Mononuclear cell (primary cell): ENCODE data around the gene TRHDE. TPM values are rescaled to one million over a fixed set of nuclear protein-coding genes. Genes with fewer than 3 reads are reported as not detected.

Source experiments
- H3K27me3 ChIP-seq: 2 replicates; pipeline ENCODE4 v1.6.0; 2011; ENCODE audit warnings: low read length, control low read depth; ENCODE audit not compliant: insufficient read depth
- H3K4me1 ChIP-seq: 2 replicates; pipeline ENCODE4 v1.5.1; 2011; ENCODE audit warnings: mild to moderate bottlenecking, low read length, control low read depth; ENCODE audit not compliant: insufficient read depth
- H3K4me3 ChIP-seq: 2 replicates; pipeline ENCODE4 v1.5.1; 2011; ENCODE audit warnings: mild to moderate bottlenecking, low read length, moderate library complexity
- H3K9me3 ChIP-seq: 2 replicates; pipeline ENCODE4 v1.5.1; 2011; ENCODE audit warnings: low read depth, mild to moderate bottlenecking, control low read depth, low read length
- total RNA-seq: library from RNA; depleted of rRNA; stranded (reverse); fragments of >200 nt; gene quantifications from one replicate; pipeline ENCODE4 v1.2.3, GENCODE V29; 2012

The TRHDE gene
- total RNA-seq, 1 donor: 0.21 TPM

- no peaks in the 10 kb centered on the region for H3K4me1 ChIP-seq
Measured at GRCh38 chr12:72285861-72286260, 13.7 kb downstream of the TRHDE start.

DNA sequence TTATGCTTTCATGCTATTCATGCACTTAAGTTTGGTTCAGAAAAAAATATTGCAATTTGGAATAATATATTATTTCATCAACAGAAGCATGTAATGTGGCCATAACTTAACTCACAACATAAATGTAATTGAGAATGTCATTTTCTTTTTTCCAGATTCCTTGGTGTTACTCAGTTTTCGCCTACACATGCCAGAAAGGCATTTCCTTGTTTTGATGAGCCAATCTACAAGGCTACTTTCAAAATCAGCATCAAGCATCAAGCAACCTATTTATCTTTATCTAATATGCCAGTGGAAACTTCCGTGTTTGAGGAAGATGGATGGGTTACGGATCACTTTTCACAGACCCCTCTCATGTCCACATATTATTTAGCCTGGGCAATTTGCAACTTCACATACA, 14.4 kb downstream of the TRHDE start:
- Histone ChIP-seq H3K4me1 (no peaks in the 10 kb centered on the region), H3K9me3 (no peaks in the 10 kb centered on the region), H3K27me3 (no peaks in the 10 kb centered on the region), H3K4me3 (no peak overlapping the region)

More at GRCh38 chr12:72285861-72286260, 13.7 kb downstream of the TRHDE start:
- no peaks in the 10 kb centered on the region for H3K9me3 ChIP-seq
- H3K4me3 ChIP-seq: no peak overlapping the region
- no peaks in the 10 kb centered on the region for H3K27me3 ChIP-seq

DNA sequence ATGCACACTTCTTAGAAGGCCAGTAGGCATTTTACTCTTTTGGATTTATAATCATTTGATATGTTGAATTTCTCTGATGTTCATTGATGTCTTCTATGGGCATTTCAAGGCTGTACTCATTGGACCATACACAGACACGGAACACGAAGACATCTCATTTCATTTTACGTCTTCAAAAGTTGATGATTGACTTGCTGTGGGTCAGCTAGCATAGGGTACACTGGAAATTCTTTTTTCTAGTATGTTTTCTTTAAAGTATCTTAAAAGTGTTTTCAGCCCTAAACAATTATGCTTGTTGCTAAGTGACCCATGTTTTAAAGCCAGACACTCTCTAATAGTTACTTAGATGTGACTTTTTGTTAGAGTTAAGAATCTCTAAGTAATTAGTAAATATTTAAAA, 16.3 kb downstream of the TRHDE start:
- no peaks in the 10 kb centered on the region for H3K4me1 ChIP-seq
- H3K9me3 ChIP-seq: no peaks in the 10 kb centered on the region
- no peak overlapping the region for H3K4me3 ChIP-seq
- no peaks in the 10 kb centered on the region for H3K27me3 ChIP-seq

DNA sequence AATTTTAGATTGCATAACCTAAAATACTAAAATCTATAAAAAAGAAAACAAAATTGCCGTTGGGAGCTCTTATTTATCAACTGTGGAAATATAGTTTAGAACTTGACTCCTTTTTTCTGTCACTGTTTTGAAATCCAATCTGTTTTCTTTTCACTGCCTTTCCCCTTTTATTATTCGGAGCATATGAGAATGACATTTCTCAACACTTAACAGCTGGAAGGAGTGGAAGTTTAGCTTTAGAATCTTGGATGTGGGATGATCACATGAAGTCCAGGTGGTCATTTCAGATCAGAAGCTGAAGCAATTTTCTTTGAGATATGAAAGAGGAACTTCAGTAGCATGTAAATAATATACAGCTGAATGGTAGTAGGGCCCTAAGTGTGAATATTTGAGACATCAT, 16.7 kb downstream of the TRHDE start:
- no peaks in the 10 kb centered on the region for H3K4me1 ChIP-seq
- H3K27me3 ChIP-seq: no peaks in the 10 kb centered on the region
- H3K9me3 ChIP-seq: no peaks in the 10 kb centered on the region
- H3K4me3 ChIP-seq: no peak overlapping the region

DNA sequence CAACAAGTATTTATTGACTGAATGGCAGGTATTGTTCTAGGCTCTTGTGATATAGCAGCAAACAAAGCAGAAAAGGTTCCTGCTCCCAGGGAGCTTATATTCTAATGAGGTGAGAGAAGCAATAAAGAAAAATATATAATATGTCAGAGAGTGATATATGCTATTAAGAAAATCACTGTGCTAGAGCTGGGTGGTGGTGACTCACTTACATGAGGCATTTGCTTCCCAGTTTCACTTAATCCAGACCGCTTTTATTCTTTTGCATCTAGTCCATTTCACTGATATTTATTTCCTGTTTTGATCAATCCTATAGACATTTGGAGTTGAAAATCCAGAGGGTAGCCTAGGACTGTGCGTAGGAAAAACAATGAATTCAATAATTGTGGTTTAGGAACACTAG, 17.5 kb downstream of the TRHDE start:
- Histone ChIP-seq H3K27me3 (no peaks in the 10 kb centered on the region), H3K9me3 (no peaks in the 10 kb centered on the region), H3K4me3 (no peak overlapping the region), H3K4me1 (no peaks in the 10 kb centered on the region)

GRCh38 chr12:72291175-72291574, 19.0 kb downstream of the TRHDE start:
- no peaks in the 10 kb centered on the region for H3K27me3 ChIP-seq
- H3K4me1 ChIP-seq: no peaks in the 10 kb centered on the region
- H3K9me3 ChIP-seq: no peaks in the 10 kb centered on the region
- H3K4me3 ChIP-seq: no peak overlapping the region

GRCh38 chr12:72293701-72294100, 21.5 kb downstream of the TRHDE start:
- no peaks in the 10 kb centered on the region for H3K4me1 ChIP-seq
- H3K27me3 ChIP-seq: no peaks in the 10 kb centered on the region
- H3K4me3 ChIP-seq: no peak overlapping the region
- no peaks in the 10 kb centered on the region for H3K9me3 ChIP-seq

GRCh38 chr12:72295101-72295500, 22.9 kb downstream of the TRHDE start:
- Histone ChIP-seq H3K9me3 (no peaks in the 10 kb centered on the region), H3K27me3 (no peaks in the 10 kb centered on the region), H3K4me1 (no peaks in the 10 kb centered on the region), H3K4me3 (no peak overlapping the region)

DNA sequence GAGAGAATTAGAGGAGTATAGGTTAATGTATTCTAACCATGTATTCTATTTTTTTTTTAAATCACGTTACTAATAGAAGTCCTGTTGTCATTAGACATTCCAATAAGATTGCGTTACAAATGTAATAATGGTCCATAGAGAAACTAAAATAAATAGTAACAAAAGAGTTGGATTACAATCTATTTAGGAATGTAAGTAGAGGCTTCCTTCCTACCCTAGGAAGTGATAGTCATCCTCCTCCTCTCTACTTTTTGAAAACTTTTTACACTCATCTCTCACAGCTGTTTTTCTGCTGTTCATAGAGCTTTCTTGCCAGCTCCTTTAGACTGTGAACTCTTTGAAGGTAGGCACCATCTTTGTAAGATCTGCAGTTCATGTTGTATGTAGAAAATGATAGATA, 23.6 kb downstream of the TRHDE start:
- Histone ChIP-seq H3K9me3 (no peaks in the 10 kb centered on the region), H3K4me1 (no peaks in the 10 kb centered on the region), H3K4me3 (no peak overlapping the region), H3K27me3 (no peaks in the 10 kb centered on the region)

- H3K9me3 ChIP-seq: no peaks in the 10 kb centered on the region
Measured at GRCh38 chr12:72296389-72296788, 24.2 kb downstream of the TRHDE start.

DNA sequence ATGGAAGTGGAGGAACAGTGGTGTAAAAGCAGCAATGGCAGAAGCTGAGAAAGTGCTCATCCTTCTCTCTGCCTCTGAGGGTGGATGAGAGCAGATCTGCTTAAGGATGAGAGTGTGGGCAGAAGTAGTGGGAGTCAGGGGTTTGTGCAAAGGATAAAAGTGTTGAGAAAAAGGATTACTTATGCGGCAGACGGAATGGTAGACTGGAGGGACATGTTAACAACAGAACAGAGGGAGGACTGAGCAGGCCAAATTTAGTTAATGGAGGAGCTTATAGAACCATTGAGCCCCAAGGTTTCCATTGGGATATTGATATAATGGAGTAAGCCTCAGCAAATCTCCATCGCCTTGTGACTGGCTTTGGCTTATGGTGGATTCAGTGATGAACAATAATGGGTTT, 25.5 kb downstream of the TRHDE start:
- H3K4me3 ChIP-seq: no peak overlapping the region
- no peaks in the 10 kb centered on the region for H3K9me3 ChIP-seq
- H3K4me1 ChIP-seq: no peaks in the 10 kb centered on the region
- H3K27me3 ChIP-seq: no peaks in the 10 kb centered on the region

More at GRCh38 chr12:72296389-72296788, 24.2 kb downstream of the TRHDE start:
- Histone ChIP-seq H3K4me1 (no peaks in the 10 kb centered on the region), H3K27me3 (no peaks in the 10 kb centered on the region), H3K4me3 (no peak overlapping the region)

DNA sequence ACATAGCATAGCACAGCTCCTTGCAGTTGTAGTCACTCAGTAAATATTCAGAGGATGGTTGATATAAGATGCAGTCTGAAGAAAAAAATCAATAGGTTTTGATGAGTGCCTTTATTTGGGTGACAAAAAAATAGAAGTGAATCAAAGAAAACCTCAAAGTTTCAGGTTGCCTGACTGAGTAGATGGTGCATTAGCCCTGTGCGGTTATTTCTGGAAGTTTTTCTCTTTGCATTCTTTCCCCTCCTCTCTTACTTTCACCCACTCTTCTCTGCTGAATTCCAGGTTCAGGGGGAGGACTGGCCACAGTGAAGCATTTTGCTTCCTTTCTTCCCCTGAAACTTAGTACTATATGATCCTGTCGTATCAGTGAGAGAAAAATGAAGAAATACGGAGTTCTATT, 28.6 kb downstream of the TRHDE start:
- no peak overlapping the region for H3K4me3 ChIP-seq
- no peaks in the 10 kb centered on the region for H3K4me1 ChIP-seq
- H3K27me3 ChIP-seq: no peaks in the 10 kb centered on the region
- H3K9me3 ChIP-seq: no peaks in the 10 kb centered on the region

DNA sequence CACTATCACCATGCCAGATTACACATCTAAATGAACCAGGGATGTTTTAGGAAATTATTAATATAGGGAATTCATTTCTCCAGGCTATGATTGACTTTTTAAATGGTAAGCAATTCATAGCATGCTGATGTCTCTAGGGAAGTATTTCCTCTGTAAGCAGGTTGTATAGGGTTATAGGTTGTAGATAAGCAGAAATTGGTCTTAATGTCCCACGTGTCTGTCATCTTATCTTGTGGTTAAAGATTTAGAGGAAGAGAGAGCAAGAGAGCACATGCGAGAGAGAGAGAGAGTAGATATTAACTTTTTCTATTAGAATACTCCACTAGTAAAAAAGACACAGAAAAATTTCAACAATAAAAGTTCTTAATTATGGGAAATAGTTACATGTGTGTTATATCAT, 32.6 kb downstream of the TRHDE start:
- Histone ChIP-seq H3K9me3 (no peaks in the 10 kb centered on the region), H3K4me1 (no peaks in the 10 kb centered on the region)

GRCh38 chr12:72307229-72307628, 35.1 kb downstream of the TRHDE start:
- Histone ChIP-seq H3K9me3 (no peaks in the 10 kb centered on the region), H3K27me3 (no peaks in the 10 kb centered on the region), H3K4me1 (no peaks in the 10 kb centered on the region), H3K4me3 (no peak overlapping the region)

More for the DNA sequence above, 32.6 kb downstream of the TRHDE start:
- no peak overlapping the region for H3K4me3 ChIP-seq
- no peaks in the 10 kb centered on the region for H3K27me3 ChIP-seq

- Histone ChIP-seq H3K9me3 (no peaks in the 10 kb centered on the region), H3K4me1 (no peaks in the 10 kb centered on the region), H3K4me3 (no peak overlapping the region), H3K27me3 (no peaks in the 10 kb centered on the region)
Measured at GRCh38 chr12:72311946-72312345, 39.8 kb downstream of the TRHDE start.

DNA sequence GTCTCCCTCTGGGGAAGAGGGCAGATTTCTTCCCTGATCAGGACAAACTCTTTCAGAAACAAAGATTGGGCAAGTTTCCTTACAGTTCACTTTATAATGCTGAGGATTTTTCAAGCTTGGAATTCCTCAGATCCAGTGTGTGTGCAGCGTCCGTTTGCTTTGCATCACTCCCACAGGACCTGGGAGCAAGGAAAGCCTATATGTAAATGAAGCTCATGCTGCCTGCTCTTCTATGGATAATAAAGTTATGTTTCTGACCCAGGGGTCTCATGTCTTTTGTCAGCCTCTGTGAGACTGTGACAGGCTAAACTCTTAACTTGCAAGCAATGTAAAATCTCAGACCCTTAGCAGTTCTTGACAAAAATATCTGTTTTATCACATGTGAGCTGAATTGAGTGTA, 41.6 kb downstream of the TRHDE start:
- no peaks in the 10 kb centered on the region for H3K9me3 ChIP-seq
- no peak overlapping the region for H3K4me3 ChIP-seq
- H3K4me1 ChIP-seq: no peaks in the 10 kb centered on the region
- no peaks in the 10 kb centered on the region for H3K27me3 ChIP-seq

GRCh38 chr12:72315858-72316257, 43.7 kb downstream of the TRHDE start:
- Histone ChIP-seq H3K4me3 (no peak overlapping the region), H3K9me3 (no peaks in the 10 kb centered on the region), H3K4me1 (no peaks in the 10 kb centered on the region), H3K27me3 (no peaks in the 10 kb centered on the region)
